Activated B cell treated with CpG ODN at 0.5 μM for 24 hours (primary cell): Measurements from ENCODE around the gene CPEB4. TPM values are rescaled to one million over a fixed set of nuclear protein-coding genes. Genes with fewer than 3 reads are reported as not detected.

Experiments
- ATAC-seq: fragments of 200-7000 bp; cut with Tn5 transposase; one replicate; pipeline ENCODE4 v1.10.0; 2021; ENCODE audit warnings: low read depth, mild to moderate bottlenecking, moderate library complexity
- CTCF ChIA-PET: fragments of 350-600 bp; sonication (Branson Sonifier 250); formaldehyde crosslinking; loops from one replicate; lab custom pipeline; 2021; ENCODE audit warnings: antibody characterized with exemption; lab: Charles Lee
- POLR2A ChIA-PET: fragments of 350-600 bp; sonication (Branson Sonifier 250); formaldehyde crosslinking; loops from one replicate; lab custom pipeline; 2021; ENCODE audit warnings: antibody characterized with exemption; lab: Charles Lee
- DNase-seq: peaks from one replicate; pipeline ENCODE4 v3.0.0; 2022
- H3K27ac Mint-ChIP-seq: one replicate; pipeline ENCODE4 v1.8.0; 2020; ENCODE audit warnings: mixed read lengths
- H3K27me3 Mint-ChIP-seq: one replicate; pipeline ENCODE4 v1.8.0; 2021; ENCODE audit warnings: mixed read lengths
- H3K36me3 Mint-ChIP-seq: one replicate; pipeline ENCODE4 v1.8.0; 2021; ENCODE audit warnings: low read depth, mixed read lengths
- H3K4me1 Mint-ChIP-seq: one replicate; pipeline ENCODE4 v1.8.0; 2021; ENCODE audit warnings: mixed read lengths
- H3K4me3 Mint-ChIP-seq: one replicate; pipeline ENCODE4 v1.8.0; 2020; ENCODE audit warnings: mild to moderate bottlenecking, mixed read lengths
- H3K9me3 Mint-ChIP-seq: one replicate; pipeline ENCODE4 v1.8.0; 2020; ENCODE audit warnings: mixed read lengths
- CTCF ChIP-seq: fragments of 200-600 bp; IDR thresholded peaks from one replicate; pipeline ENCODE4 v1.8.0; 2022; ENCODE audit warnings: antibody characterized with exemption, mild to moderate bottlenecking
- intact Hi-C: fragments of 100-400 bp; cut with micrococcal nuclease; formaldehyde crosslinking; loops from one replicate; pipeline ENCODE4 v1.15.1; 2024
- total RNA-seq: library from RNA; stranded (reverse); gene quantifications from 2 replicates; pipeline ENCODE4 v1.2.3, GENCODE V29; 2022

CPEB4 gene
- total RNA-seq, 1 donor from 2014 or later: 30.0 TPM

DNA sequence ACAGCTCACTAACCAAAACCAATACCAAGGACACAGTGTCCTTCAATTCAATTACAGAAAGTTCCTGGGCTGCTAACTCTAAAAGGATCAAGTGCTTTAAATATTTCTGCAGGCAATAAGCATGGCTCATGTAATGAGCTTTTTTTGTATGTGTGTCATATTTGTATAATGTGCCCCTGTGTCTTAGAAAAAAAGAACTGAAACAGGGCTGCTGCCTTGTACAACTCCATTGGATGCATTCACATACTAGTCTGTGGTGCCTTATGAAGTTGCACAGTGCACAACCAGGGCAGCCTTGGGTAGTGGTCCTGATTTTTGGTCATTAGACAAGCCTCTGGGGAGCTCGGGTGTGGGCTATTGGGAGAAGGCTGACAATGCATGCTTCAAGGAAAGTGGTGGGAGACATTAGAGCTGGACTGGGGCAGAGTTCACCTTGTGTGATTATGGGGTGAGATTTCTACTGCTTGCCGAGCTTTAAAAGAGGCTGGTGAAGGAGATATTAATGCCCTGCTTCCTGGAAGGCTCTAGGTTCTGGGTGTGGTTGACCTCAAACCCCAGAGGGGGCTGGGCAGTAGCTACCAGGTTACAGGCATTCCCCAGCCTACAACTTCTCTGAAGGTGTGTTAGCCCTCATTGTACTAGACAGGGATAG, 3.6 kb upstream of the CPEB4 start:
- TF ChIP-seq CTCF: no peak
- intact Hi-C loops: loop anchor here (2.0 to 10.0 kb wide), 5 partner anchors 52 to 1202 kb away; partner anchors contain the start of gene CREBRF
- ATAC-seq (peak; percentile 11), DNase-seq (peak; percentile 25)
- Mint-ChIP-seq H3K27me3 (no peaks in the 10 kb centered on the region), H3K36me3 (peaks cover 8% of the 10 kb centered on the region), H3K9me3 (peaks cover 6% of the 10 kb centered on the region), H3K4me1 (peaks cover 57% of the 10 kb centered on the region), H3K4me3 (peak overlapping the region; percentile 58), H3K27ac (peak overlapping the region; percentile 83)
- POLR2A ChIA-PET: interaction anchor here (0.8 to 3.3 kb wide), 14 partner anchors 8 to 204 kb away, joined by 3 to 22 read pairs (median 5); no protein-coding TSS in a partner anchor
- CTCF ChIA-PET: interaction anchor here (1.5 to 3.6 kb wide), 4 partner anchors 41 to 266 kb away, joined by 4 to 28 read pairs (median 18); partner anchors contain the start of gene BOD1

GRCh38 chr5:173885054-173885443, 3.1 kb upstream of the CPEB4 start:
- H3K4me3 Mint-ChIP-seq: peak overlapping the region; percentile 64
- POLR2A ChIA-PET: interaction anchor here (0.8 to 3.3 kb wide), 13 partner anchors 8 to 204 kb away, joined by 3 to 22 read pairs (median 5); no protein-coding TSS in a partner anchor

GRCh38 chr5:173885475-173886010, 2.6 kb upstream of the CPEB4 start:
- ChIA-PET POLR2A (interaction anchor here (0.8 to 3.3 kb wide), 12 partner anchors 9 to 205 kb away, joined by 3 to 22 read pairs (median 6); no protein-coding TSS in a partner anchor), CTCF (interaction anchor here (0.6 to 3.6 kb wide), 12 partner anchors 15 to 268 kb away, joined by 3 to 28 read pairs (median 4); partner anchors contain the start of gene BOD1)
- H3K4me1 Mint-ChIP-seq: peaks cover 68% of the 10 kb centered on the region
- H3K9me3 Mint-ChIP-seq: peaks cover 6% of the 10 kb centered on the region
- ATAC-seq (no peak), DNase-seq (no peak)
- H3K27ac Mint-ChIP-seq: peak overlapping the region; percentile 84
- TF ChIP-seq CTCF: no peak
- H3K27me3 Mint-ChIP-seq: no peaks in the 10 kb centered on the region
- H3K4me3 Mint-ChIP-seq: peak overlapping the region; percentile 64
- intact Hi-C loops: loop anchor here (2.0 to 10.0 kb wide), 6 partner anchors 53 to 1203 kb away; partner anchors contain the start of gene CREBRF
- H3K36me3 Mint-ChIP-seq: peaks cover 12% of the 10 kb centered on the region

More at GRCh38 chr5:173885054-173885443, 3.1 kb upstream of the CPEB4 start:
- Mint-ChIP-seq H3K36me3 (peaks cover 8% of the 10 kb centered on the region), H3K4me1 (peaks cover 63% of the 10 kb centered on the region), H3K9me3 (peaks cover 6% of the 10 kb centered on the region), H3K27ac (peak overlapping the region; percentile 84), H3K27me3 (no peaks in the 10 kb centered on the region)
- DNase-seq (no peak), ATAC-seq (no peak)
- CTCF ChIA-PET: interaction anchor here (0.6 to 3.6 kb wide), 12 partner anchors 16 to 267 kb away, joined by 3 to 28 read pairs (median 4); partner anchors contain the start of gene BOD1
- intact Hi-C loops: loop anchor here (2.0 to 10.0 kb wide), 5 partner anchors 52 to 1203 kb away; partner anchors contain the start of gene CREBRF
- no peak for TF ChIP-seq CTCF

- H3K27me3 Mint-ChIP-seq: no peaks in the 10 kb centered on the region
- H3K9me3 Mint-ChIP-seq: peaks cover 6% of the 10 kb centered on the region
- ChIA-PET POLR2A (interaction anchor here (1.3 to 3.3 kb wide), 6 partner anchors 31 to 205 kb away, joined by 3 to 22 read pairs (median 16); no protein-coding TSS in a partner anchor), CTCF (interaction anchor here (1.0 to 3.6 kb wide), 9 partner anchors 38 to 268 kb away, joined by 3 to 28 read pairs (median 4); partner anchors contain the start of gene BOD1)
- peaks cover 12% of the 10 kb centered on the region for H3K36me3 Mint-ChIP-seq
- no peak for TF ChIP-seq CTCF
- peak overlapping the region; percentile 84 for H3K27ac Mint-ChIP-seq
- H3K4me1 Mint-ChIP-seq: peaks cover 72% of the 10 kb centered on the region
- intact Hi-C loops: loop anchor here (2.0 to 10.0 kb wide), 4 partner anchors 205 to 1204 kb away; partner anchors contain the start of gene CREBRF
- ATAC-seq (no peak), DNase-seq (no peak)
- no peak overlapping the region for H3K4me3 Mint-ChIP-seq
Measured at GRCh38 chr5:173886150-173886549, 2.0 kb upstream of the CPEB4 start.
